Dermis blood vessel endothelial cell (primary cell): ENCODE measurements around the gene HACD4. TPM values are rescaled to one million over a fixed set of nuclear protein-coding genes. Genes with fewer than 3 reads are reported as not detected.

Source experiments
- DNase-seq: peaks from one replicate; pipeline ENCODE4 v3.0.0; 2010
- total RNA-seq: library from RNA; depleted of rRNA; stranded (reverse); fragments of >200 nt; gene quantifications from 2 replicates; pipeline ENCODE4 v1.2.3, GENCODE V29; 2014

The HACD4 gene
- total RNA-seq, 1 donor from 2014 or later = 0.51 TPM

- no peak for DNase-seq
Measured at GRCh38 chr9:20972684-20973083, 58.8 kb downstream of the HACD4 start.

GRCh38 chr9:20962536-20963225, 68.8 kb downstream of the HACD4 start:
- no peak for DNase-seq

- no peak for DNase-seq
Measured at GRCh38 chr9:20950707-20951106, 80.7 kb downstream of the HACD4 start.

Other genes starting within 250 kb of the HACD4 start
- not detected in 2 replicates for gene IFNB1, start 46.3 kb upstream of the HACD4 start, total RNA-seq
- not detected in 2 replicates for gene IFNW1, start 110.2 kb upstream of the HACD4 start, total RNA-seq
- gene IFNA21, start 135.0 kb upstream of the HACD4 start, total RNA-seq = not detected in 2 replicates
- gene IFNA4, start 155.9 kb upstream of the HACD4 start, total RNA-seq = not detected in 2 replicates
- not detected in 2 replicates for gene IFNA7, start 170.6 kb upstream of the HACD4 start, total RNA-seq
- not detected in 2 replicates for gene IFNA10, start 175.5 kb upstream of the HACD4 start, total RNA-seq
- gene IFNA16, start 185.7 kb upstream of the HACD4 start, total RNA-seq = not detected in 2 replicates
- not detected in 2 replicates for gene IFNA17, start 196.6 kb upstream of the HACD4 start, total RNA-seq
- gene IFNA14, start 208.4 kb upstream of the HACD4 start, total RNA-seq = not detected in 2 replicates